ENCODE measurements around the gene DCDC2C.
A peak's percentile ranks its signal among the peaks of the same experiment; 100 is the strongest.

The DCDC2C gene

GRCh38 chr2:3793249-3793648 lies 89.9 kb downstream of the DCDC2C start:
- in situ Hi-C loops (cut with HindIII; ENCODE audit: low sequenced_read_pairs) = no loop called here
- no peak for DNase-seq (ENCODE audit: low read depth)
- H3K4me3 ChIP-seq (ENCODE audit: low read depth, low read length) = no peak overlapping the region
- TF ChIP-seq CTCF (IDR thresholded peaks at IDR 0.05; ENCODE audit: low read depth, low read length, missing control alignments) = no peak

GRCh38 chr2:3801506-3801905 lies 98.1 kb downstream of the DCDC2C start:
- DNase-seq (ENCODE audit: low read depth) = no peak
- H3K4me3 ChIP-seq (ENCODE audit: low read depth, low read length) = no peak overlapping the region
- no peak for TF ChIP-seq CTCF (IDR thresholded peaks at IDR 0.05; ENCODE audit: low read depth, low read length, missing control alignments)
- in situ Hi-C loops (cut with HindIII; ENCODE audit: low sequenced_read_pairs) = no loop called here

- peak; percentile 24 for TF ChIP-seq CTCF (IDR thresholded peaks at IDR 0.05; ENCODE audit: low read depth, low read length, missing control alignments)
- H3K4me3 ChIP-seq (ENCODE audit: low read depth, low read length) = no peak overlapping the region
- in situ Hi-C loops (cut with HindIII; ENCODE audit: low sequenced_read_pairs) = no loop called here
- no peak for DNase-seq (ENCODE audit: low read depth)
These were observed 102.0 kb downstream of the DCDC2C start for GRCh38 chr2:3805201-3805939.

- TF ChIP-seq CTCF (IDR thresholded peaks at IDR 0.05; ENCODE audit: low read depth, low read length, missing control alignments) = no peak
- H3K4me3 ChIP-seq (ENCODE audit: low read depth, low read length) = no peak overlapping the region
- DNase-seq (ENCODE audit: low read depth) = no peak
- in situ Hi-C loops (cut with HindIII; ENCODE audit: low sequenced_read_pairs) = no loop called here
These were observed 102.8 kb downstream of the DCDC2C start for GRCh38 chr2:3806168-3806567.

- in situ Hi-C loops (cut with HindIII; ENCODE audit: low sequenced_read_pairs) = no loop called here
- DNase-seq (ENCODE audit: low read depth) = no peak
- H3K4me3 ChIP-seq (ENCODE audit: low read depth, low read length) = no peak overlapping the region
- TF ChIP-seq CTCF (IDR thresholded peaks at IDR 0.05; ENCODE audit: low read depth, low read length, missing control alignments) = no peak
These were observed 103.4 kb downstream of the DCDC2C start for GRCh38 chr2:3806730-3807129.

- no peak for DNase-seq (ENCODE audit: low read depth)
- no peak for TF ChIP-seq CTCF (IDR thresholded peaks at IDR 0.05; ENCODE audit: low read depth, low read length, missing control alignments)
- in situ Hi-C loops (cut with HindIII; ENCODE audit: low sequenced_read_pairs) = no loop called here
- no peak overlapping the region for H3K4me3 ChIP-seq (ENCODE audit: low read depth, low read length)
These were observed 104.5 kb downstream of the DCDC2C start for GRCh38 chr2:3807853-3808252.

All from astrocyte of the cerebellum (primary cell).